Skeletal muscle cell (primary cell): ENCODE results near the gene CALU.
A peak's percentile ranks its signal among the peaks of the same experiment; 100 is the strongest.

Source experiments
- DNase-seq: peaks from one replicate; pipeline ENCODE4 v3.0.0-alpha.2; 2010; ENCODE audit warnings: low read depth
- H3K4me3 ChIP-seq: 2 replicates; pipeline ENCODE4 v1.5.1; 2011; ENCODE audit warnings: low read depth, mild to moderate bottlenecking, control low read depth, low read length, moderate library complexity

CALU gene

GRCh38 chr7:128777156-128778123 is 38.3 kb downstream of the CALU start:
- H3K4me3 ChIP-seq = no peak overlapping the region
- no peak for DNase-seq

- DNase-seq = no peak
- H3K4me3 ChIP-seq = no peak overlapping the region
Observed at GRCh38 chr7:128778946-128779345, 39.8 kb downstream of the CALU start.

DNA sequence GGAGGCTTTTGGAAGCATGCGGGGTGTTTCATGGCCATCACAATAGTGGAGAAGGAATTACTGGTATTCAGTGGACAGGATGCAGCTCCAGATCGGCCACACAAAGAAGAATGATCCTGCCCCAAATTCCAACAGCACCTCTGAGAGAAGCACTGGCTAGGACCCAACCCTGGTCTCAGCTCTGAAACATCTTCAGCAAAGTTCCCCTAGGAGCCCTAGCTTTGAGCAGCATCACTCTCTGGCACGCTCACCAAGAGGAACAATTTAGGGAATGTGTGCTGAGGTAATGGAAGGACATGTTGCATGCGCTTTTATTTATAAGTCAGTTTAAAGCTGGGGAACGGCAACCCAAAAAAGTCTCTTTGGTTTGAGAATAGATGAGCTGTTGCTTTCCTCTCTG is 42.0 kb downstream of the CALU start:
- DNase-seq = peak; percentile 49

GRCh38 chr7:128781851-128782250 is 42.7 kb downstream of the CALU start:
- no peak overlapping the region for H3K4me3 ChIP-seq
- DNase-seq = no peak

More for the DNA sequence above, 42.0 kb downstream of the CALU start:
- no peak overlapping the region for H3K4me3 ChIP-seq

GRCh38 chr7:128783143-128783861 is 44.1 kb downstream of the CALU start:
- no peak overlapping the region for H3K4me3 ChIP-seq
- peak; percentile 59 for DNase-seq

DNA sequence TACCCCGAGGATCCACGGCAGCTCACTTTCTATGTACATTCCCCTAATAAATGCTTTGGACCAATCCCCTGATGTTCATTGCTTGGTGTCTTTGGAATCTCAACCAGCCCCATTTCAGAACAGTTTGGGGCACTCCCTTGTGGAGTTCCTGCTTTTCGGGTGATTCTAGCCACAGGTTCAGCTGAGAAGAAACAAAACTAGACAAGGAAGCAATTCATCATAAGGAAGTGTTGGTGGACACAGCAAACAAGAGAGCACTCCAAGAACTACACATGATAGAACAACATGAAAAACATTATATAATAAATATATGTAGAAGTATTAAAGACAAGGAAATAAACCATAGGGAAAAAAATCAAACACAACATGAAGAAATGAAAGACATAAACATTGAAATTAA is 46.6 kb downstream of the CALU start:
- H3K4me3 ChIP-seq = no peak overlapping the region
- DNase-seq = no peak

GRCh38 chr7:128788446-128789412 is 49.6 kb downstream of the CALU start:
- no peak for DNase-seq
- no peak overlapping the region for H3K4me3 ChIP-seq

- peak overlapping the region; percentile 79 for H3K4me3 ChIP-seq
- no peak for DNase-seq
Observed at GRCh38 chr7:128790315-128791041, 51.3 kb downstream of the CALU start.

GRCh38 chr7:128791121-128791971 is 52.2 kb downstream of the CALU start, which contains the start of gene CCDC136:
CCDC136 (plus strand) TSS chr7:128791968; CDS start chr7:128792412, 444 bp downstream.
- H3K4me3 ChIP-seq = peak within 1 kb of the TSS; percentile 79
- DNase-seq = no peak

DNA sequence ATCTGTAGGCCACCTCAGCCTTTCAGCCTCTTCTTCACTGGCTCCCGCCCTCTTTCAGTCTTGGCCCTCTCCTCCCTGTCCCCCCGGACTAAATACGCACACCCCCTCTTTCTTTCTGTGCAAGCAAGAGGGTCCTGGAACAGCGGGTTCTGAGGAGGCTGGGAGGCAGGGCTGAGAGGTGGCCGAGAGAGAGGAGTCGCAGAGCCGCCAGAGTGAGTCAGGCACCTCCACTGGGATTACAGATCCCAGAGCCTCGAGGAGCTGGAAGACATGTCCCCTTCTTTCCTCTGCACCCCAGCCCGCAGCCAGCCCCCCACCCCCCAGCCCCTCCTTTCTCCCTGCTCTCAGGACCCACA is 52.8 kb downstream of the CALU start:
- no peak for DNase-seq
- peak overlapping the region; percentile 79 for H3K4me3 ChIP-seq

DNA sequence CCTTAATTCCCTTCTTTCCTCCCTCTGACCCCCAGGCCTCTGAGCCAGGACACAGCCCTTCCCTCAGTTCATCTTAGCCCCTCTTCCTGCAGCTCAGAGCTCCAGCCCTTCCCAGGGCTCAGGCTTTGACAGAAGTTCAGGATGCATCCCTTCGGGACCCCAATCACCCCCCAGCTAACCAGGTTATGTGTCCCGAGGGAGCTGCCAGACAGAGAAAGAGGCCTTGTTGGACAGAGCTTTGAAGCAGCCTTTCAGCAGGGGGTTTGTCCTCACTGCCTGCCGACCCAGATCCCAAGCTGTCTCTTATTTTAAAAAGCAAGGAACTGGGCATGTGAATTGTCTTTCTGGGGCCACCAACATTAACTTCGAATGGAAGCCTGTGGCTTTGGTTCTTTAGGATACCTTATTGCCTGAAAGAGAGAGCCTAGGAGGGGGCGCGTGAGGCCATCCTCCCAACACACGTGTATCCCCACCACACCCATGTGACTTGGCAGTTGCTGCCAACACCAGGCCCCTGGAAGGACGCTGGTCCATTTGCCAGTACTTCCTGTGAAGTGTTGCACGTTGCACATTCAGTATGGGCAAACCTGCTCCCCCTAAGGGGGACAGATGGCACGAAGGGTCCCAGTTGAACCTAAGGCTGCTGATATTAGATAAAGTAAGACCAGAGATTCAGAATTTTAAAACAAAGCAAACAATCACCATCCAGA is 53.5 kb downstream of the CALU start:
- no peak for DNase-seq
- H3K4me3 ChIP-seq = peak overlapping the region; percentile 79

DNA sequence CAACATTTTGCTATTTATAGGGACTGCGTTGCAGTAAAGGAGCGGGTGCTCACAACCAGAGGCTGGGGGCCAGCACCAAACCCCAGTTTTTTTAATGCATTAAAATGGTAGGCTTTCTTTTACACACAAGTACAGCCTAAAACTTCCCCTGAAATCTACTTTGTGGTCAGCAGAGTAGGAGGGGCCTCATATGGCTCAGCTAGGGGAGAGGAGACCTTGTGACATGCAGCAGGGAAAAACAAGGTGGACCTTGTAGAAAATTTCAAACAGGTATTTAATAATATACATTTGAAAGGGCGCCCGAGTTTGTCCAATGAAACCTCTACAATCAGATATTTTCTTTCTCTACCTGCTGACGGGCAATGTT is 54.0 kb downstream of the CALU start:
- no peak overlapping the region for H3K4me3 ChIP-seq
- no peak for DNase-seq

DNA sequence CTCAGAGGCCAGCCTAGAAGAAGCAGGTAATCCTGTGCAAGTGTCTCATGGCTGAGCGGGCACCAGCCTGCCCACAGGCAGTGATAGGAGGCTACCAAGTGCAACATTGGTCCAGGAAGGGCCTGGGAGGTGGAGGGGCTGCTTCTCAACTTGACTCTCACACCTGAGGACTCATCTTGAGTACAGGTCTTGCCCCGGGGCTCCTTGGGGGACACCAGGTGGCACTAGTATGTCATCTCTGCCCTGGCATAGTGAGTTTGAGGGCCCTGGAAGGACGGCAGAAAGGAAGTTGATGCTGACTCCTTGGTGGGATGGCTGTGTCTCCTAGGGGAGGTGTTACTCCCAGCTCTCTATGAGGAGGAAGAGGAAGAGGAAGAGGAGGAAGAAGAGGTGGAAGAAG is 54.9 kb downstream of the CALU start:
- no peak for DNase-seq
- no peak overlapping the region for H3K4me3 ChIP-seq

GRCh38 chr7:128794436-128794835 is 55.3 kb downstream of the CALU start:
- DNase-seq = no peak
- H3K4me3 ChIP-seq = no peak overlapping the region

- DNase-seq = no peak
Observed at GRCh38 chr7:128795129-128795528, 56.0 kb downstream of the CALU start.

DNA sequence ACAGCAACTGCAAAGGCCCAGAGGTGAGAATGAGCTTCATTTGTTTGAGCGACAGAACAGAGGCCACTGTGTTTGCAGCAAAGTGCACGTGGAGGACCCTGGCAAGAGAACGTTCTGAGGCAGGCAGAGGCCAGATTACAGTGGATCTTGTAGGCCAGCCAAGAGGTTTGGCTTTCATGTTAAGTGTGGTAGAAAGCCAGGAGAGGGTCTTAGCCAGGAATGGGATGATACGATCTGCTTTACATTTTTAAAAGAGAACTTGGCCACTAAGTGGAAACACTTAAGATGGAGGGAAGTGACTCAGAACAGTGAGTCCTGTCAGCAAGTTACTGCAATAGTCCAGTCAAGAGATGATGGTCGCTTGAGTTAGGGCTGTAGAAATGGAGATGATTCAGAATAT is 57.2 kb downstream of the CALU start:
- peak; percentile 51 for DNase-seq
- H3K4me3 ChIP-seq = no peak overlapping the region

More at GRCh38 chr7:128795129-128795528, 56.0 kb downstream of the CALU start:
- no peak overlapping the region for H3K4me3 ChIP-seq

DNA sequence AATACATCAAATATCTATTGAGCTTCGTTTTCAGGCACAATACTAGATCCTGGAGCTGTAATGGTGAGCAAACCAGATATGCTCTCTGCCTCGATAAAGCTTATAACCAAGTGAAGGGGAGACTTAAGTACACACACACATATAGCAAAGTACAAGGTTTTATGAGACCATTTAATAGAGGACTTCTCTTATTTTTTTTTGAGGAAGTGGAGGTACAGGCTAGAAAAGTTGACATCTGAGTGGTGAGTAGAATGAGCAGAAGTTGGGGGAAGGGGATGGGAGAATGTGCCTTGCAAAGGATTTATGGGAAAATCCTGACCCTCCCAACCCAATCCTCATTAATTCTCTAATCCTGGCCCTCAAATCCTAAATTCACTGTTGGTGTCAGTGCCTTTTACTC is 60.3 kb downstream of the CALU start:
- no peak overlapping the region for H3K4me3 ChIP-seq
- no peak for DNase-seq
